HepG2 (cell line): Measurements from ENCODE around the gene SNED1. TPM values are rescaled to one million over a fixed set of nuclear protein-coding genes. Genes with fewer than 3 reads are reported as not detected.
A peak's percentile ranks its signal among the peaks of the same experiment; 100 is the strongest.

Source experiments
- ATAC-seq: fragments of 200-7000 bp; cut with Tn5 transposase; 3 replicates; pipeline ENCODE4 v1.9.1; 2020; ENCODE audit warnings: mild to moderate bottlenecking, moderate library complexity
- BruUV-seq: library from RNA; stranded (reverse); fragments of 400-500 nt; replicated peaks from 2 replicates; lab custom pipeline; 2021; lab: Mats Ljungman, UMichigan
- CTCF ChIA-PET: fragments of 300-600 bp; formaldehyde crosslinking; extraction: SDS; loops from one replicate; lab custom pipeline; 2021; ENCODE audit warnings: low total read pairs, inconsistent platforms, low intra/inter-chr PET ratio; lab: Yijun Ruan, JAX
- POLR2A ChIA-PET: fragments of 350-600 bp; sonication (Branson Sonifier 250); formaldehyde crosslinking; loops from one replicate; lab custom pipeline; 2020; ENCODE audit warnings: antibody characterized with exemption, inconsistent platforms; lab: Yijun Ruan, JAX
- DNase-seq: peaks from one replicate; pipeline ENCODE4 v3.0.0-alpha.2; 2015; ENCODE audit warnings: low spot score
- FAIRE-seq: peaks from 3 replicates; lab custom pipeline; 2011; peaks lifted over from hg19 to GRCh38; lab: Jason Lieb, UNC
- H2AFZ ChIP-seq: one replicate; pipeline ENCODE4 v1.6.1; 2011; ENCODE audit warnings: low read length, inconsistent platforms
- H3K27ac ChIP-seq: fragments of 300-600 bp; 3 replicates; pipeline ENCODE4 v1.8.0; 2011; ENCODE audit warnings: mixed run types, mild to moderate bottlenecking, mixed read lengths, low read length, inconsistent platforms; ENCODE audit not compliant: insufficient read depth; ENCODE audit errors: extremely low read length
- H3K27me3 ChIP-seq, 2 experiments: fragments of 200-600 bp in 1 of 2; 2 replicates in 1 of 2; 3 replicates in 1 of 2; pipeline versions ENCODE4 v1.6.0 to v1.8.0; 2011; ENCODE audit warnings: low read length in 2 of 2, mild to moderate bottlenecking in 2 of 2, moderate library complexity in 2 of 2, inconsistent platforms in 1 of 2; ENCODE audit not compliant: insufficient read depth in 2 of 2, control insufficient read depth in 1 of 2
- H3K36me3 ChIP-seq, 2 experiments: fragments of 200-600 bp in 1 of 2; replicated peaks in 1 of 2; 2 replicates in 1 of 2; 3 replicates in 1 of 2; pipeline versions ENCODE4 v1.5.1 to v1.8.0; 2011; ENCODE audit warnings: low read length in 2 of 2, inconsistent platforms in 1 of 2; ENCODE audit not compliant: insufficient read depth in 2 of 2, control insufficient read depth in 1 of 2
- H3K4me1 ChIP-seq: 2 replicates; pipeline ENCODE4 v1.5.1; 2012; ENCODE audit warnings: low read length, inconsistent platforms; ENCODE audit not compliant: insufficient read depth
- H3K4me2 ChIP-seq: 2 replicates; pipeline ENCODE4 v1.6.0; 2011; ENCODE audit warnings: low read depth, low read length, inconsistent platforms
- H3K4me3 ChIP-seq, 3 experiments: fragments of 200-600 bp in 1 of 3; sonication (generic), shearing (Covaris generic) in 1 of 3; replicated peaks in 1 of 3; 2 replicates each; pipeline ENCODE4 v1.5.1; 2011 to 2016; ENCODE audit warnings: low read length in 3 of 3, inconsistent platforms in 2 of 3, low read depth in 2 of 3, mild to moderate bottlenecking in 2 of 3, control low read depth in 1 of 3, mixed read lengths in 1 of 3; ENCODE audit not compliant: insufficient read depth in 1 of 3
- H3K79me2 ChIP-seq: one replicate; pipeline ENCODE4 v1.6.1; 2011; ENCODE audit warnings: low read length, inconsistent platforms; ENCODE audit not compliant: insufficient read depth
- H3K9ac ChIP-seq: 2 replicates; pipeline ENCODE4 v1.6.0; 2011; ENCODE audit warnings: mild to moderate bottlenecking, low read depth, low read length, inconsistent platforms; ENCODE audit not compliant: insufficient read depth
- H3K9me3 ChIP-seq: 2 replicates; pipeline ENCODE4 v1.5.1; 2012; ENCODE audit warnings: mild to moderate bottlenecking, low read length
- H4K20me1 ChIP-seq: 2 replicates; pipeline ENCODE4 v1.6.0; 2011; ENCODE audit warnings: inconsistent platforms, mild to moderate bottlenecking, low read length, moderate library complexity; ENCODE audit not compliant: insufficient read depth
- WGBS: methylation state at CpG from one replicate; pipeline ENCODE4 v1.1.6; 2017; ENCODE audit warnings: low lambda C conversion rate; 5-methylcytosine and 5-hydroxymethylcytosine counted together
- in situ Hi-C: cut with HindIII; loops from 2 replicates; pipeline ENCODE4 v1.10.0; 2017; ENCODE audit warnings: low pct_unique_long_range_greater_than_20kb; ENCODE audit not compliant: extremely low pct_ligation_motif_present
- intact Hi-C: fragments of 100-400 bp; cut with micrococcal nuclease; formaldehyde crosslinking; loops from one replicate; pipeline ENCODE4 v1.10.0; 2022; ENCODE audit not compliant: unreplicated experiment
- polyA plus RNA-seq, 8 experiments: library from polyadenylated mRNA; depleted of rRNA in 3 of 8; stranded (reverse) in 7 of 8; unstranded in 1 of 8; fragments of >200 nt; fragmentation: Illumina TruSeq in 4 of 8; extraction: Trizol in 4 of 8; gene quantifications; 2 replicates each; pipeline versions ENCODE4 v1.2.1 to v1.2.3, GENCODE V29; 2011 to 2016; ENCODE audit warnings: low read depth in 4 of 8, missing spikeins in 1 of 8, mixed read lengths in 1 of 8; ENCODE audit not compliant: insufficient read depth in 1 of 8
- total RNA-seq, 5 experiments: library from RNA; depleted of rRNA; stranded (reverse); fragments of >200 nt; fragmentation: Illumina TruSeq; extraction: Trizol; gene quantifications; 2 replicates each; pipeline ENCODE4 v1.2.3, GENCODE V29; 2016; ENCODE audit warnings: low read depth in 1 of 5
- TF ChIP-seq, protein P1 (sequence below): sonication (generic); formaldehyde crosslinking; IDR thresholded peaks from 2 replicates; pipeline ENCODE4 v1.4.0; 2020; ENCODE audit warnings: missing genetic modification reagents, borderline replicate concordance
- TF ChIP-seq, protein P2 (sequence below): sonication (generic); formaldehyde crosslinking; IDR thresholded peaks from 2 replicates; pipeline ENCODE4 v1.5.1; 2020; ENCODE audit warnings: mild to moderate bottlenecking, missing genetic modification reagents, moderate library complexity

Gene SNED1
- total and polyA plus RNA-seq, 2 of the 13 experiments (the other 11 are each of a cell fraction or from before 2014, with no cell fraction given): 0.15 to 0.65 TPM

DNA sequence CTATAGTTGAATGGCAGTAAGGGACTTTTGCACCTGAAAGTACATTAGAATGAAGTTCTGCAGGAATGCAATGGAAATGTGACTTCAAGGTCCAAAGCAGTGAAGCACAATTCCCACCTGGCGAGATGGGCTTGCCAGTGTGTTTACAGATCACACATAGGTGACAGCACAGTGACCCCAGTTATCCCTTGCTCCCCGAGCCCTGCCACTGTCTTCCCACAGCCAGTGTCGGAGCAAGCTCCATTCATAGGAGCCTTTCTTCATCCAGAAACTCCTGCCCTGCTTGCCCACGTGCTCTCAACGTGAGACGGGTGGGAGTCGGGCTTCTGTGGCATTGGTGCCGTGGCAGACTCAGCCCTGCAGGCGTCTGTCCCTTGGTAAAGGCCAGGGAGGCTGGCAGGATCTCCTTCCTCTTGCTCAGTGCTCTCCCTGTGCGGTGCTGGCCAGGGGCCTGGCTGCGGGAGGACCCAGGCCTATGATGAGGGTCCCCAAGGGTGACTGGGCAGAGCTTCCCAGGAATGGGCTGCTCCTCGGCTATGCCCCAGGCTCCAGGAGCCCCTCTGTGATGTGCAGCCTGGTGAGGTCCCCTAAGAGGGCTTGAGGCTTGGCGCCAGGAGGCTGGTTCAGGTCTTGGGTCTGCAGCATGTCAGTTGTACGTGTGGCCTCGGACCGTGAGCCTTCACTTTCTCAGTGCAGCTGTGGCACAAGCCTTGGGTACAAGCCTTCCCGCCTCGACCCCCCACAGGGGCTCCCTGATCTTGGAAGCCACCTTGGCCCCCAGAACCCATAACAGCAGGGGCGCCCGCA, 40.2 kb downstream of the SNED1 start:
- no peak for FAIRE-seq
- WGBS: 47% methylated on average over 18 of the region's 20 CpGs
- intact Hi-C loops (no loop called here), in situ Hi-C loops (no loop called here)
- TF ChIP-seq, protein P1, sequence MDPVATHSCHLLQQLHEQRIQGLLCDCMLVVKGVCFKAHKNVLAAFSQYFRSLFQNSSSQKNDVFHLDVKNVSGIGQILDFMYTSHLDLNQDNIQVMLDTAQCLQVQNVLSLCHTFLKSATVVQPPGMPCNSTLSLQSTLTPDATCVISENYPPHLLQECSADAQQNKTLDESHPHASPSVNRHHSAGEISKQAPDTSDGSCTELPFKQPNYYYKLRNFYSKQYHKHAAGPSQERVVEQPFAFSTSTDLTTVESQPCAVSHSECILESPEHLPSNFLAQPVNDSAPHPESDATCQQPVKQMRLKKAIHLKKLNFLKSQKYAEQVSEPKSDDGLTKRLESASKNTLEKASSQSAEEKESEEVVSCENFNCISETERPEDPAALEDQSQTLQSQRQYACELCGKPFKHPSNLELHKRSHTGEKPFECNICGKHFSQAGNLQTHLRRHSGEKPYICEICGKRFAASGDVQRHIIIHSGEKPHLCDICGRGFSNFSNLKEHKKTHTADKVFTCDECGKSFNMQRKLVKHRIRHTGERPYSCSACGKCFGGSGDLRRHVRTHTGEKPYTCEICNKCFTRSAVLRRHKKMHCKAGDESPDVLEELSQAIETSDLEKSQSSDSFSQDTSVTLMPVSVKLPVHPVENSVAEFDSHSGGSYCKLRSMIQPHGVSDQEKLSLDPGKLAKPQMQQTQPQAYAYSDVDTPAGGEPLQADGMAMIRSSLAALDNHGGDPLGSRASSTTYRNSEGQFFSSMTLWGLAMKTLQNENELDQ (CRISPR knock-in tag): no peak
- TF ChIP-seq, protein P2, sequence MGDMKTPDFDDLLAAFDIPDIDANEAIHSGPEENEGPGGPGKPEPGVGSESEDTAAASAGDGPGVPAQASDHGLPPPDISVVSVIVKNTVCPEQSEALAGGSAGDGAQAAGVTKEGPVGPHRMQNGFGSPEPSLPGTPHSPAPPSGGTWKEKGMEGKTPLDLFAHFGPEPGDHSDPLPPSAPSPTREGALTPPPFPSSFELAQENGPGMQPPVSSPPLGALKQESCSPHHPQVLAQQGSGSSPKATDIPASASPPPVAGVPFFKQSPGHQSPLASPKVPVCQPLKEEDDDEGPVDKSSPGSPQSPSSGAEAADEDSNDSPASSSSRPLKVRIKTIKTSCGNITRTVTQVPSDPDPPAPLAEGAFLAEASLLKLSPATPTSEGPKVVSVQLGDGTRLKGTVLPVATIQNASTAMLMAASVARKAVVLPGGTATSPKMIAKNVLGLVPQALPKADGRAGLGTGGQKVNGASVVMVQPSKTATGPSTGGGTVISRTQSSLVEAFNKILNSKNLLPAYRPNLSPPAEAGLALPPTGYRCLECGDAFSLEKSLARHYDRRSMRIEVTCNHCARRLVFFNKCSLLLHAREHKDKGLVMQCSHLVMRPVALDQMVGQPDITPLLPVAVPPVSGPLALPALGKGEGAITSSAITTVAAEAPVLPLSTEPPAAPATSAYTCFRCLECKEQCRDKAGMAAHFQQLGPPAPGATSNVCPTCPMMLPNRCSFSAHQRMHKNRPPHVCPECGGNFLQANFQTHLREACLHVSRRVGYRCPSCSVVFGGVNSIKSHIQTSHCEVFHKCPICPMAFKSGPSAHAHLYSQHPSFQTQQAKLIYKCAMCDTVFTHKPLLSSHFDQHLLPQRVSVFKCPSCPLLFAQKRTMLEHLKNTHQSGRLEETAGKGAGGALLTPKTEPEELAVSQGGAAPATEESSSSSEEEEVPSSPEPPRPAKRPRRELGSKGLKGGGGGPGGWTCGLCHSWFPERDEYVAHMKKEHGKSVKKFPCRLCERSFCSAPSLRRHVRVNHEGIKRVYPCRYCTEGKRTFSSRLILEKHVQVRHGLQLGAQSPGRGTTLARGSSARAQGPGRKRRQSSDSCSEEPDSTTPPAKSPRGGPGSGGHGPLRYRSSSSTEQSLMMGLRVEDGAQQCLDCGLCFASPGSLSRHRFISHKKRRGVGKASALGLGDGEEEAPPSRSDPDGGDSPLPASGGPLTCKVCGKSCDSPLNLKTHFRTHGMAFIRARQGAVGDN (CRISPR knock-in tag): peak; percentile 23; the same call in 1 of the 2 replicates
- BruUV-seq: no TSS peak
- CTCF ChIA-PET: no interaction called here
- no peaks in the 10 kb centered on the region for H3K36me3 ChIP-seq
- no peaks in the 10 kb centered on the region for H3K9me3 ChIP-seq
- H3K79me2 ChIP-seq: no peaks in the 10 kb centered on the region
- peaks cover 2 to 23% of the 10 kb centered on the region in 2 experiments; a peak in 3 of 5 replicates for H3K27me3 ChIP-seq
- H3K4me1 ChIP-seq: peaks cover 20% of the 10 kb centered on the region
- no peak overlapping the region for H2AFZ ChIP-seq
- H3K27ac ChIP-seq: no peak overlapping the region
- H3K4me2 ChIP-seq: no peak overlapping the region
- H3K4me3 ChIP-seq: no peak overlapping the region
- ATAC-seq: no peak
- H3K9ac ChIP-seq: no peak overlapping the region
- POLR2A ChIA-PET: no interaction called here
- no peaks in the 10 kb centered on the region; the same call in 1 of the 2 replicates for H4K20me1 ChIP-seq
- no peak for DNase-seq
